Left renal cortex interstitium (tissue), 4 donors: ENCODE results near the gene ACTG1. TPM values are rescaled to one million over a fixed set of nuclear protein-coding genes. Genes with fewer than 3 reads are reported as not detected.

ENCODE experiments used
- DNase-seq, 4 donors: peaks; one replicate each; pipeline ENCODE4 v3.0.0-alpha.2; 2013; ENCODE audit warnings: low read depth in 4 of 4, low spot score in 2 of 4, missing footprints in 1 of 4
- polyA plus RNA-seq, 4 donors: library from polyadenylated mRNA; unstranded; fragments of 120-200 nt; gene quantifications; one replicate each; pipeline ENCODE4 v1.2.1, GENCODE V29; 2013; ENCODE audit not compliant: insufficient read length in 4 of 4

ACTG1 gene
- polyA plus RNA-seq = 1,000 to 10,000 TPM; 2,963 to 3,733 (median 3,267) TPM

- DNase-seq = peak in 3 of 4 donors; percentile 84 to 90 (median 87)
Observed at GRCh38 chr17:81512562-81513371, at the start of gene ACTG1. ACTG1 (minus strand) TSS chr17:81512799; CDS start chr17:81512354, 445 bp downstream.

DNA sequence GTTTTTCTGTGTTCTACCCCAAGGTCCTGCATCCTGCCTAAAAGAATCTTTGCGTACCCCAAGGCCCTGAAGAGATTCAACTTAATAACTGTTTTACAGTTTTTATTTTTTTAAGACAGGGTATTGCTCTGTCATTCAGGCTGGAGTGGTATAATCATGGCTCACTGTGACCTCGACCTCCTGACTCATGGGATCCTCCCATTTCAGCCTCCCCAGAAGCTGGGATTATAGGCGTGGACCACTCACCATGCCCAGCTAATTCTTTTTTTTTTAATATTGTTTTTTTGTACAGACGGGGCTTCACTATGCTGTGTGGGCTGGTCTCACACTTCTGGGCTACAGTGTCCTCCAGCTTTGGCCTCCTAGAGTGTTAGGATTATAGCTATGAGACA, 48.9 kb upstream of the ACTG1 start:
- DNase-seq = no peak

DNA sequence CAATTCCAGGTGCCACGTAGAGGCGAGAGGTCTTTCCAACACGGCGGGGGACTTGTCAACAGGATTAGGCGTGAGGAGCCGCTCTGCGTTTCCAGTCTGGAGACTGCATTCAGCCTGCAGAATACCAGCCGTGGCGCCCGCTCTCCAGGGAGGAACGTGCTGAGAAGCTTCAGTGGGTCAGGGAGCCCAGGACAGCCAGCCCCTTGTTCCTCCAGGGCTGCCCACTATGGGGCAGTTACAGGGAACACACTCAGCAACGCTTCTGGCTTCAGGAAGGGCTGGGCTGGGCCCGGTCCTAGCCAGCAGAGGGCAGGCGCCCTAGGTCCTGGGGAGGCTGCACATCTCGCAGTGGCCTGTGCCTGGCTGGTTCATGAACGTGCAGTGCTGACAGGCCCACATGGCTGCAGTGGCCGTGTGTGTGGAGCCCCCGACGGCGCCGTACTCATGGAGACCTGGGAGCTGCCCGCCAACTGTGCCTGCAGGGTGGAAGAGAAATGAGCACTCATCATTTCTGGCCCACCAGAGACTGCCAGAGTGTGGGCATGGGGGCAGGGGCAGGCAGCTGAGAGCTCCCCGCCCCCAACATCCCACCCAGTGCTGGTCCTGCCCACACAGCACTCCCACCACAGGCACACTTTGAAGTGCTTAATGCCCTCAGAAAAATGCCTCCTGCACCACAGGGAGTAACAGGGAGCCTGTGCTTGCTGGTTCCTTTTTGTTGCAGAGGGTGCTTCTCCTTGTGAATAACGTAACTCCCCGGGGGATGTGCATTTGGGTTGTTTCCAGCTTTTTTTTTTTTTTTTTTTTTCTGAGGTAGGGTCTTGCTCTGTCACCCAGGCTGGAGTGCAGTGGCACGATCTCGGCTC, 46.6 kb upstream of the ACTG1 start:
- DNase-seq = no peak

GRCh38 chr17:81558115-81558468, 45.5 kb upstream of the ACTG1 start:
- no peak for DNase-seq

DNA sequence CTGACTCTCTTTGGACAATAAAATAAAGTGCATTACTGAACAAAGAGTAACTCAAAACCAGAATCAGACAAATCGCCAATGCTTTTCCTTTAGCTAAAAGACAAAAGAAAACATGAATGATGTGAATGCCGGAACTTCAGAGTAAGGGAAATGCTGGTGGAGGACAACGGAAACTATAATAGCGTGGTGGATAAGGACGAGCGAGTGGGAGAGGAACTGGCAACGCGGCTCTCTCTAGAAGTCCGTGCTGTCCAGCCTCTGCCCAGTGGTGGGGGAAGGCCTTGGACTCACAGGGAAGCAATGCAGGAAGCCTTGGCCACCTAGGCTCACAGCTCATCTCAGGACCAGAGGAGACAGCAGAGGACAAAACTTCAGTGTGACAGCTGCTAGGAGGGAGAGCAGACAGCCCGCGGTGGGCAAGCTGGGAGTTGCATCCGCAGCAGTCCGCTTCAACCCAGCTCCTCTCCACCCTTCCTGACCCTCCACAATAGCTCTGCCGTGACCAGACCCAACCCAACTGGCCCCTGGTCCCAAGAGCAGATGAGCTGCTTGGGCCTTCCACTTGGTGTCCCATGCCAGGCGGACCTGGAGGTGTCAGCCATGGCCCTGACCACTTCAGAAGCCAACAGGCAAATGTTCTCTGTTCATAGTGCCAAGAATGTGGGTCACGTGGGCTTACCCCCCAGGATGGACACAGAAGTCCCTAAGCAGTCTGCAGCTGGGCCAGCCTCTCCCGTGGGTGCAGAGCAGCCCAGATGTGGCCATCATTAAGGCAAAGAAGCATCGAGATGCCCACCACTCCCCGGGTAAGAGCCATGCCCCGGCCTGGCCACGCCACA, 44.9 kb upstream of the ACTG1 start:
- DNase-seq = no peak

GRCh38 chr17:81556863-81557262, 44.3 kb upstream of the ACTG1 start:
- DNase-seq = no peak

DNA sequence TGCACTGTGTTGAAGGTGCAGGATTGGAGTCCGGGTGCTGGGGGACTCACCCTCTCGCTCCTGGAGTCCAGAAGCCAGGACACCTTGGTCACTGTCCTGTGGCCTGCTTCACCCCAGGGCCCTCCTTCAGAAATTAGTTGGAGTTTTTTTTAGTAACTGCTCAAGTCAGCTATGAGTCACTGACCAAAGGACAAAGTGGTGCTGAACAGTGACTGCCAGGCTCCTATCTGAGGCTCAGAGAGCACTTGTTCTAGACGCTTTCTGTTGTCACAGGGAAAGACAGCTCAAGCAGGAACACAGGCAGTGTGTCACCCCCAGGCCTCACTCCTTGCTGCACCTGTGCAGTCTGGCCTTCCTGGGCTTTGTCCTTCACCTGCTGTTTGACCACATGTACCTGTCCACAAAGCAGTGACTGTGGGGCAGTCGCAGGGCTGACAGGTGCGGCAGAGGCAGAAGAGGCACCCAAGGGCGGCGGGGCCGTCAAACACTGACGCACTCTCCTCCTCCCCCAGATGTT, 43.6 kb upstream of the ACTG1 start:
- no peak for DNase-seq

- DNase-seq = no peak
Observed at GRCh38 chr17:81553616-81554181, 41.1 kb upstream of the ACTG1 start.

- DNase-seq = peak in 2 of 4 donors; percentile 53 to 70
Observed at GRCh38 chr17:81553018-81553615, 40.5 kb upstream of the ACTG1 start.

DNA sequence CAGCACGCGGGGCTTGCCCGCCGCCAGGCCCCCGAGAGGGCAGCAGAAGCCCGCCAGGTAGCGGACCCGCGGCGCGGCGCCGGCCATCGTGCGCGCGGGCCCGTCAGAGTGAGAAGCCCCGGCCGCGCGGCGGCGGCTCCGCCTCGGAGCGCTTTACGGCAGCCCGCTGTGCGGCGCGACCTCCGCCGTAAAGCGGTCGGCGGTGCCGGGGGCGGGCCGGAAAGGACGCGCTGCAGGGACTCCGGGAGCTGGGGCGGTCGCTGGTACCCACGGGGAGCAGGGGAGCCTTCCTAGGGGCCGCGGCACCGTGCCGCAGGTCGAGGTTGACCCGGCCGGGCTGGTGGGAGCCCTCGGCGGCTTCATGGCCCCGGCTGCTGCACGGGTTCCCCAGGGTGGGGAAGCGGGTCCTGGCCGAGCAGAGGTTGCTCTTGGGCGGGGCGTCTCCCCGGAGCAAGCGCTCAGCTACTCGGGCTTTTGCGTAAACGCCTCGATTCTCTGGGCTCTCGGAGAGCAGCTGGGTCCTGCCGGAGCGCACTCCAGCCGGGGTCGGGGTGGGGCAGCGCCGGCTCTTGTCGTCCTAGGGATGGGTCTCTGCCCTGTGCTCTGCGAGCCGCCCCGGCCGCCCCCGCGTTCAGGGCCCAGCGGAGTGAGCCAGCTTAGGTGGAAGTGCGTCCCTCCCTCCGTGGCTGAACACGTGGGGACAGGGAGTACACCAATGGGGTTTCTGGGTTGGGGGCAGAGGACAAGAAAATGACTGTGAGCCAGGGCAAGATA, 39.8 kb upstream of the ACTG1 start, which contains the start of gene FAAP100:
TSS of gene FAAP100 (minus strand) at position 110 of the 774 bp plus-strand sequence. CDS start at position 87, 23 bp downstream.
- DNase-seq = peak in 1 of 4 donors; percentile 62

DNA sequence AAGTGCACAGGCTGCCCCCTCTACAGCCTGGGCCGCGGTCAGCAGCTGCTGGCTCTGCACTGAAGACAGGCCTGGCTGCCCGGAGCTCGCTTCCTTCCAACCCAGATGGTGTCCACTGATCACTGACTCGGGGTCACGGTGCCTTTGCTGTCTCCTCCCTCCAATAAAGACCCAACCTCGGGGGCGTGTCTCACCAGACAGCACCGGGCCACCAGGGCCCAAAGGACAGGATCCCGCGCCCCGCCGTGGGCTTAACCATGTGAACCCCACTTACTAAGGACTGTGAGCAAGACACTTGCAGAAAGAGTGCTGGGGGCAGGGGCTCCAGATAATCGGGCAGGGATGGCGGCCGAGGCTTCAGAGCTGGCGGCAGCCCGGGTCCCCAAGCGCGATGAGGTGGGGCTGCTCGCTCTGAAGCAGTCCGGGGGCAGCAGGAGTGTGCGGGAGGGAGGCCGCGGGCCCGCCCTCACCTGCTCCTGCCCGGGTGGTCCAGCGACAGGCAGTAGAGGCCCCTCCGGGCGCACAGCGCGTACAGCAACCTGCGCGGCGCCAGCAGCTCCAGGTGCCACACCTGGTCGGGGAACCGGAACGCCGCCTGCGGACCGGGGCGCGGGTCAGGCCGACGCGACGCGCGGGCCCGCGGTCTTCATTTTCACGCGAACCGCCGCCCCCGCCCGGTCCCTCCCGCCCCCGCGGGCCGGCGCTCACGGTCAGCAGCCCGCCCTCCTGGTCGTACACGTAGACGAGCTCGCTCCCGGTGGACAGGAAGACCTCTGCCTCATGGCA, 39.1 kb upstream of the ACTG1 start:
- no peak for DNase-seq

GRCh38 chr17:81550830-81551457, 38.3 kb upstream of the ACTG1 start:
- DNase-seq = no peak

DNA sequence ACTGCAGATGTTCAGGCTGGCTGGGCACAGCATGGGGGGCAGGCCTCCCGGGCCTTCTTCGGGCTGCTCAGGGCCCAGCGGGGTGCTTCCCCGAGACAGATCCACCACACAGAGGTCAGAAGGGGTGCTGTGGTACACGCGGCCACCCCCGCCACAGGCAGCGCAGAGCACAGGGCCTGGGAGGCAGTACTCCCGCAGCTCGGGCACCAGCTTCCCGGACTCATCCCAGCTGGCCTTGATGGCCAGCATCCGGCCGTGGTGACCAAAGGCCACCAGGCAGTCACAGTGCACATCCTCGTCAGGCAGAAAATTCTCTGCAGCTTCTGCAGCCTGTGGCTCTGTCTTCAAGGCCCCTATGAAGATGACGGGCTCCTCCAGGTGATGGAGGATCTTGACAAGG, 37.7 kb upstream of the ACTG1 start:
- DNase-seq = no peak

DNA sequence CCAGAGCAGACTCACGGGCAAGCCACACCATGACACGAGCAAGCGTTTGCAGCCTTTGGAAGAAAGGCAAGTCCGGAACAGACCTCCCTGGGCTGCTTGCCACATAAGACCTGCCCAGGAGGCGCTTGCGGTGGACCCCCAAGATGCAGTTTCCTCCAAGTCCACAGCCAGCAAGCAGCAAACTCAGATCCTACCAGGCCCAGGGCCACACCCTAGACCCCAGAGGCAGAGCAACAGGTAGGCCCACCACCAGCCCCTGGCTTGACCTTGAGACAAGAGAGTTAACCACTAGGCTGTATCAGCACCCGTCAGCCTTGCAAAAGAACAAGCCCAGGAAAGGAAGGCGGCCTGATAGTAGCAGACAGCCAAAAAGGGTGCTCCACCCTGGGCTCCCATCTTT, 37.2 kb upstream of the ACTG1 start:
- DNase-seq = no peak

DNA sequence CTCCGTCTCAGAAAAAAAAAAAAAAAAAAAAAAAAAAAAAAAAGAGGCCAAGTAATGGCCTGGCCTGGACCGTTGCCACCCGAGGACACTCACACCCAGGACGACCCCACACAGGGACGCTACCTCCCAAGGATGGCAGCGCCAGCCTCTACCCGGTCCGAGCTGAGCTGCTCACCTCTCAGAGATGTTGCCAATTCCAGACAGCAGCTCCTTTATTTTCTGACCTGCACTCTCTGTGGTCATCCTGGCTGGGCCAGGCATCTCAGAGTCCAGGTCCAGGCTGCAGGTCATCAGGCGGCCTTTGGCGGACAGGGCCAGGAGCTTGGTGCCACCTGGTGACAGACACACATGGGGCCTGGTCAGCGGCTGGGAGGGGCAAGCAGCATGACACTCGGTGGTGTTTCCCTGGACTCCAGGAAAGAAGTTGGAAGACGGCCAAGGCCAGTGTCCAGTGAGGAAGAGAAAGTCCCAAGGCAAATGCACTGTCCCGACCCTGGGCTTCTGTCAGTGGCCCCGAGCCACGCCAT, 36.5 kb upstream of the ACTG1 start:
- DNase-seq = no peak

GRCh38 chr17:81547614-81547982, 35.0 kb upstream of the ACTG1 start:
- no peak for DNase-seq

GRCh38 chr17:81546906-81547613, 34.5 kb upstream of the ACTG1 start:
- DNase-seq = no peak
